H9 (cell line): Measurements from ENCODE around the gene FAM120C. TPM values are rescaled to one million over a fixed set of nuclear protein-coding genes. Genes with fewer than 3 reads are reported as not detected.

Experiments
- DNase-seq: peaks from one replicate; pipeline ENCODE4 v3.0.0-alpha.2; 2017
- H2AFZ ChIP-seq: one replicate; pipeline ENCODE4 v1.6.1; 2013; ENCODE audit warnings: mild to moderate bottlenecking, low read length, control low read depth, moderate library complexity
- H2AK5ac ChIP-seq: 2 replicates; pipeline ENCODE4 v1.6.1; 2013; ENCODE audit warnings: low read length, control low read depth, mixed read lengths; ENCODE audit not compliant: insufficient read length
- H2BK120ac ChIP-seq: one replicate; pipeline ENCODE4 v1.6.1; 2013; ENCODE audit warnings: low read depth, mild to moderate bottlenecking, low read length, control low read depth, inconsistent platforms; ENCODE audit not compliant: poor library complexity, severe bottlenecking
- H2BK12ac ChIP-seq: 2 replicates; pipeline ENCODE4 v1.6.1; 2013; ENCODE audit warnings: low read length, control low read depth, mixed read lengths, low read depth; ENCODE audit not compliant: insufficient read length
- H2BK15ac ChIP-seq: 2 replicates; pipeline ENCODE4 v1.6.1; 2013; ENCODE audit warnings: low read depth, low read length, control low read depth
- H2BK20ac ChIP-seq: one replicate; pipeline ENCODE4 v1.6.1; 2013; ENCODE audit warnings: low read depth, mild to moderate bottlenecking, low read length, control low read depth, inconsistent platforms; ENCODE audit not compliant: poor library complexity, severe bottlenecking
- H2BK5ac ChIP-seq: 2 replicates; pipeline ENCODE4 v1.6.1; 2013; ENCODE audit warnings: low read length, control low read depth, mixed read lengths; ENCODE audit not compliant: insufficient read length
- H3K14ac ChIP-seq: 2 replicates; pipeline ENCODE4 v1.6.1; 2013; ENCODE audit warnings: low read length, control low read depth; ENCODE audit not compliant: insufficient read depth
- H3K18ac ChIP-seq: 2 replicates; pipeline ENCODE4 v1.6.1; 2013; ENCODE audit warnings: low read depth, mild to moderate bottlenecking, mixed read lengths, low read length, control low read depth; ENCODE audit not compliant: insufficient read length
- H3K23ac ChIP-seq: 2 replicates; pipeline ENCODE4 v1.6.1; 2013; ENCODE audit warnings: low read length, control low read depth, mixed read lengths, low read depth; ENCODE audit not compliant: insufficient read length
- H3K23me2 ChIP-seq: 2 replicates; pipeline ENCODE4 v1.6.1; 2013; ENCODE audit warnings: low read depth, mild to moderate bottlenecking, mixed read lengths, low read length, control low read depth; ENCODE audit not compliant: insufficient read length, poor library complexity, severe bottlenecking
- H3K27ac ChIP-seq: 2 replicates; pipeline ENCODE4 v1.5.1; 2013; ENCODE audit warnings: low read length, control low read depth, mixed read lengths, low read depth; ENCODE audit not compliant: insufficient read length
- H3K27me3 ChIP-seq: 2 replicates; pipeline ENCODE4 v1.6.1; 2013; ENCODE audit warnings: low read length, control low read depth, inconsistent platforms; ENCODE audit not compliant: insufficient read depth
- H3K4ac ChIP-seq: 2 replicates; pipeline ENCODE4 v1.6.1; 2013; ENCODE audit warnings: low read depth, mild to moderate bottlenecking, control low read depth, inconsistent platforms, low read length, moderate library complexity
- H3K4me1 ChIP-seq: 2 replicates; pipeline ENCODE4 v1.6.1; 2013; ENCODE audit warnings: low read length, control low read depth, inconsistent platforms; ENCODE audit not compliant: insufficient read depth
- H3K4me2 ChIP-seq: 2 replicates; pipeline ENCODE4 v1.6.1; 2013; ENCODE audit warnings: low read length, control low read depth, mixed read lengths; ENCODE audit not compliant: insufficient read length, insufficient read depth
- H3K56ac ChIP-seq: 2 replicates; pipeline ENCODE4 v1.6.1; 2013; ENCODE audit warnings: low read depth, mild to moderate bottlenecking, mixed read lengths, low read length, control low read depth; ENCODE audit not compliant: insufficient read length
- H3K79me1 ChIP-seq: 2 replicates; pipeline ENCODE4 v1.6.1; 2013; ENCODE audit warnings: low read depth, mild to moderate bottlenecking, moderate library complexity, low read length, control low read depth, inconsistent platforms; ENCODE audit not compliant: insufficient read depth, poor library complexity, severe bottlenecking
- H3K79me2 ChIP-seq: 2 replicates; pipeline ENCODE4 v1.6.1; 2013; ENCODE audit warnings: low read length, control low read depth, inconsistent platforms; ENCODE audit not compliant: insufficient read depth
- H3K9ac ChIP-seq: 2 replicates; pipeline ENCODE4 v1.6.1; 2013; ENCODE audit warnings: low read length, control low read depth, mixed read lengths; ENCODE audit not compliant: insufficient read length; ENCODE audit errors: extremely low read depth
- H3K9me3 ChIP-seq: one replicate; pipeline ENCODE4 v1.6.1; 2013; ENCODE audit warnings: low read depth, low read length, inconsistent platforms; ENCODE audit not compliant: control insufficient read depth
- H3T11ph ChIP-seq: one replicate; pipeline ENCODE4 v1.6.1; 2013; ENCODE audit warnings: mild to moderate bottlenecking, low read length, control low read depth, inconsistent platforms
- H4K20me1 ChIP-seq: one replicate; pipeline ENCODE4 v1.6.1; 2013; ENCODE audit not compliant: control insufficient read depth, insufficient read length, insufficient read depth
- H4K5ac ChIP-seq: 2 replicates; pipeline ENCODE4 v1.6.1; 2013; ENCODE audit warnings: low read depth, mild to moderate bottlenecking, mixed read lengths, low read length, control low read depth; ENCODE audit not compliant: insufficient read length
- H4K8ac ChIP-seq: replicated peaks from 2 replicates; pipeline ENCODE4 v1.6.1; 2013; ENCODE audit warnings: low read length, control low read depth, mixed read lengths, low read depth; ENCODE audit not compliant: insufficient read length
- H4K91ac ChIP-seq: 2 replicates; pipeline ENCODE4 v1.6.1; 2013; ENCODE audit warnings: low read depth, mild to moderate bottlenecking, moderate library complexity, mixed read lengths, low read length, control low read depth; ENCODE audit not compliant: insufficient read length
- H3K27ac Mint-ChIP-seq, 3 experiments: 2 replicates in 2 of 3; 3 replicates in 1 of 3; pipeline ENCODE4 v1.8.0; 2020 to 2021; ENCODE audit warnings: mixed read lengths in 3 of 3, mild to moderate bottlenecking in 1 of 3, moderate library complexity in 1 of 3
- H3K27me3 Mint-ChIP-seq: 2 replicates; pipeline ENCODE4 v1.8.0; 2021; ENCODE audit warnings: low read depth, mild to moderate bottlenecking, moderate library complexity, mixed read lengths
- H3K36me3 Mint-ChIP-seq, 3 experiments: 2 replicates in 2 of 3; 3 replicates in 1 of 3; pipeline ENCODE4 v1.8.0; 2020 to 2021; ENCODE audit warnings: low read depth in 3 of 3, mixed read lengths in 3 of 3; ENCODE audit not compliant: insufficient read depth in 1 of 3
- H3K4me1 Mint-ChIP-seq, 2 experiments: 2 replicates each; pipeline ENCODE4 v1.8.0; 2020; ENCODE audit warnings: mixed read lengths in 2 of 2
- H3K4me3 Mint-ChIP-seq, 2 experiments: 2 replicates in 1 of 2; 3 replicates in 1 of 2; pipeline ENCODE4 v1.8.0; 2020 to 2021; ENCODE audit warnings: mild to moderate bottlenecking in 2 of 2, mixed read lengths in 2 of 2, moderate library complexity in 1 of 2
- H3K9me3 Mint-ChIP-seq, 2 experiments: 2 replicates in 1 of 2; 3 replicates in 1 of 2; pipeline ENCODE4 v1.8.0; 2020; ENCODE audit warnings: mild to moderate bottlenecking in 2 of 2, mixed read lengths in 2 of 2, moderate library complexity in 1 of 2
- CTCF ChIP-seq: fragments of 200-600 bp; sonication (generic); conservative IDR thresholded peaks from 3 replicates; pipeline ENCODE4 v1.8.0; 2021; ENCODE audit warnings: antibody characterized with exemption, mild to moderate bottlenecking
- WGBS: extraction: QIAGEN DNeasy Blood & Tissue Kit; methylation state at CpG from one replicate; pipeline ENCODE4 v1.1.7; 2013; ENCODE audit warnings: missing lambda C conversion rate, low lambda C conversion rate, mixed read lengths; ENCODE audit not compliant: insufficient read length; ENCODE audit errors: extremely low coverage; 5-methylcytosine and 5-hydroxymethylcytosine counted together
- total RNA-seq: library from RNA; stranded (reverse); gene quantifications from 2 replicates; pipeline ENCODE4 v1.2.1, GENCODE V29; 2021

FAM120C gene
- total RNA-seq, 1 experiment from 2014 or later: 9.2 TPM

- no CpG with 5 or more reads among the region's 43 CpGs for WGBS
- no peak for TF ChIP-seq CTCF
- peak overlapping the region; percentile 52 for H3K14ac ChIP-seq
- peak overlapping the region; percentile 89 for H3K4me2 ChIP-seq
- no peak overlapping the region for H3K4ac ChIP-seq
- no peaks in the 10 kb centered on the region for H3K27me3 ChIP-seq
- peak overlapping the region; percentile 71 for H3K9ac ChIP-seq
- H4K8ac ChIP-seq: no peak overlapping the region
- H3K27ac ChIP-seq: peak overlapping the region; percentile 97
- H2BK120ac ChIP-seq: no peak overlapping the region
- no peak overlapping the region for H4K91ac ChIP-seq
- no peak overlapping the region for H4K5ac ChIP-seq
- Mint-ChIP-seq H3K36me3 (peaks cover 23 to 28% (median 28%) of the 10 kb centered on the region in 3 experiments), H3K9me3 (peaks cover 61 to 72% of the 10 kb centered on the region in 2 experiments), H3K4me3 (peak overlapping the region; percentile 92 to 97), H3K27me3 (peaks cover 2% of the 10 kb centered on the region; the same call in 1 of the 2 replicates), H3K27ac (peak overlapping the region; percentile 99 to 100 (median 99)), H3K4me1 (peaks cover 17 to 28% of the 10 kb centered on the region in 2 experiments)
- no peaks in the 10 kb centered on the region for H3K79me2 ChIP-seq
- H3K56ac ChIP-seq: no peak overlapping the region
- no peak overlapping the region for H3T11ph ChIP-seq
- H3K4me1 ChIP-seq: peaks cover 3% of the 10 kb centered on the region; the same call in 1 of the 2 replicates
- H4K20me1 ChIP-seq: no peaks in the 10 kb centered on the region
- H2BK15ac ChIP-seq: no peak overlapping the region
- peak; percentile 57 for DNase-seq
- H3K23ac ChIP-seq: no peak overlapping the region
- H3K79me1 ChIP-seq: no peaks in the 10 kb centered on the region
- peaks cover 31% of the 10 kb centered on the region for H3K9me3 ChIP-seq
- no peak overlapping the region for H2BK5ac ChIP-seq
- H2AFZ ChIP-seq: no peak overlapping the region
- peaks cover 7% of the 10 kb centered on the region for H3K23me2 ChIP-seq
- H2AK5ac ChIP-seq: no peak overlapping the region
- peak overlapping the region; percentile 56 for H3K18ac ChIP-seq
- H2BK12ac ChIP-seq: no peak overlapping the region
- H2BK20ac ChIP-seq: no peak overlapping the region
Measured at GRCh38 chrX:54043541-54044125, 139.4 kb downstream of the FAM120C start.
